ENCODE results near the gene KIF6.
A peak's percentile ranks its signal among the peaks of the same experiment; 100 is the strongest.

Gene KIF6

DNA sequence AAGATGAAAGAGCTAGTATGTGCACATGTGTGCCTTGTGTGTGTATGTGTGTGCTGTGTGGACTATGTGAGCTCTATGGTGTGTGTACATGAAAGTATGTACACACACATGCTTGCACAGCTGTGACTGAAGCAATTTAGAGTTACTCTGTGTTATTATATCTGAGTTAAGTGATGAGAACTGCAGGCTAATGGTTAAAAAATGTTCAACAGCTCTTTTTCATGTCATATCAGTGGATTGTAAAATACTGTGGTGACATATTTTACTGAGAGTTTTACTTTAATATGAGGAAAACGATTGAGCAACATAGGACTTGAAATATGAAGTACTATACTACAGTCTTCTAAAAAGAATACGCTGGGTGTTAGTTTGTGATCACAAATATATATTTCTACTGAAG is 207.0 kb downstream of the KIF6 start (continued):
- TF ChIP-seq, protein P1, sequence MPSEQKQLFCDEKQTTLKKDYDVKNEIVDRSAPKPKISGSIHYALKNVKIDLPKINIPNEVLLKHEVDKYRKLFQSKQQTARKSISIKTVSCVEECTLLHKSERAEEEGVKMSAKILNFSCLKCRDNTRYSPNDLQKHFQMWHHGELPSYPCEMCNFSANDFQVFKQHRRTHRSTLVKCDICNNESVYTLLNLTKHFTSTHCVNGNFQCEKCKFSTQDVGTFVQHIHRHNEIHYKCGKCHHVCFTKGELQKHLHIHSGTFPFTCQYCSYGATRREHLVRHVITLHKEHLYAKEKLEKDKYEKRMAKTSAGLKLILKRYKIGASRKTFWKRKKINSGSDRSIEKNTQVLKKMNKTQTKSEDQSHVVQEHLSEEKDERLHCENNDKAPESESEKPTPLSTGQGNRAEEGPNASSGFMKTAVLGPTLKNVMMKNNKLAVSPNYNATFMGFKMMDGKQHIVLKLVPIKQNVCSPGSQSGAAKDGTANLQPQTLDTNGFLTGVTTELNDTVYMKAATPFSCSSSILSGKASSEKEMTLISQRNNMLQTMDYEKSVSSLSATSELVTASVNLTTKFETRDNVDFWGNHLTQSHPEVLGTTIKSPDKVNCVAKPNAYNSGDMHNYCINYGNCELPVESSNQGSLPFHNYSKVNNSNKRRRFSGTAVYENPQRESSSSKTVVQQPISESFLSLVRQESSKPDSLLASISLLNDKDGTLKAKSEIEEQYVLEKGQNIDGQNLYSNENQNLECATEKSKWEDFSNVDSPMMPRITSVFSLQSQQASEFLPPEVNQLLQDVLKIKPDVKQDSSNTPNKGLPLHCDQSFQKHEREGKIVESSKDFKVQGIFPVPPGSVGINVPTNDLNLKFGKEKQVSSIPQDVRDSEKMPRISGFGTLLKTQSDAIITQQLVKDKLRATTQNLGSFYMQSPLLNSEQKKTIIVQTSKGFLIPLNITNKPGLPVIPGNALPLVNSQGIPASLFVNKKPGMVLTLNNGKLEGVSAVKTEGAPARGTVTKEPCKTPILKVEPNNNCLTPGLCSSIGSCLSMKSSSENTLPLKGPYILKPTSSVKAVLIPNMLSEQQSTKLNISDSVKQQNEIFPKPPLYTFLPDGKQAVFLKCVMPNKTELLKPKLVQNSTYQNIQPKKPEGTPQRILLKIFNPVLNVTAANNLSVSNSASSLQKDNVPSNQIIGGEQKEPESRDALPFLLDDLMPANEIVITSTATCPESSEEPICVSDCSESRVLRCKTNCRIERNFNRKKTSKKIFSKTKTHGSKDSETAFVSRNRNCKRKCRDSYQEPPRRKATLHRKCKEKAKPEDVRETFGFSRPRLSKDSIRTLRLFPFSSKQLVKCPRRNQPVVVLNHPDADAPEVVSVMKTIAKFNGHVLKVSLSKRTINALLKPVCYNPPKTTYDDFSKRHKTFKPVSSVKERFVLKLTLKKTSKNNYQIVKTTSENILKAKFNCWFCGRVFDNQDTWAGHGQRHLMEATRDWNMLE (tag by site-specific recombination; conservative IDR thresholded peaks at IDR 0.05; ENCODE audit: low read depth), result no peak
- TF ChIP-seq ZNF202 (tag by site-specific recombination; IDR thresholded peaks at IDR 0.05; ENCODE audit: borderline replicate concordance) (no peak), ZNF223 (tag by site-specific recombination; IDR thresholded peaks at IDR 0.05) (no peak), ZNF174 (tag by site-specific recombination; IDR thresholded peaks at IDR 0.05) (no peak)
- TF ChIP-seq, protein P2, sequence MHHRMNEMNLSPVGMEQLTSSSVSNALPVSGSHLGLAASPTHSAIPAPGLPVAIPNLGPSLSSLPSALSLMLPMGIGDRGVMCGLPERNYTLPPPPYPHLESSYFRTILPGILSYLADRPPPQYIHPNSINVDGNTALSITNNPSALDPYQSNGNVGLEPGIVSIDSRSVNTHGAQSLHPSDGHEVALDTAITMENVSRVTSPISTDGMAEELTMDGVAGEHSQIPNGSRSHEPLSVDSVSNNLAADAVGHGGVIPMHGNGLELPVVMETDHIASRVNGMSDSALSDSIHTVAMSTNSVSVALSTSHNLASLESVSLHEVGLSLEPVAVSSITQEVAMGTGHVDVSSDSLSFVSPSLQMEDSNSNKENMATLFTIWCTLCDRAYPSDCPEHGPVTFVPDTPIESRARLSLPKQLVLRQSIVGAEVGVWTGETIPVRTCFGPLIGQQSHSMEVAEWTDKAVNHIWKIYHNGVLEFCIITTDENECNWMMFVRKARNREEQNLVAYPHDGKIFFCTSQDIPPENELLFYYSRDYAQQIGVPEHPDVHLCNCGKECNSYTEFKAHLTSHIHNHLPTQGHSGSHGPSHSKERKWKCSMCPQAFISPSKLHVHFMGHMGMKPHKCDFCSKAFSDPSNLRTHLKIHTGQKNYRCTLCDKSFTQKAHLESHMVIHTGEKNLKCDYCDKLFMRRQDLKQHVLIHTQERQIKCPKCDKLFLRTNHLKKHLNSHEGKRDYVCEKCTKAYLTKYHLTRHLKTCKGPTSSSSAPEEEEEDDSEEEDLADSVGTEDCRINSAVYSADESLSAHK (tag by site-specific recombination; IDR thresholded peaks at IDR 0.05), result no peak

DNA sequence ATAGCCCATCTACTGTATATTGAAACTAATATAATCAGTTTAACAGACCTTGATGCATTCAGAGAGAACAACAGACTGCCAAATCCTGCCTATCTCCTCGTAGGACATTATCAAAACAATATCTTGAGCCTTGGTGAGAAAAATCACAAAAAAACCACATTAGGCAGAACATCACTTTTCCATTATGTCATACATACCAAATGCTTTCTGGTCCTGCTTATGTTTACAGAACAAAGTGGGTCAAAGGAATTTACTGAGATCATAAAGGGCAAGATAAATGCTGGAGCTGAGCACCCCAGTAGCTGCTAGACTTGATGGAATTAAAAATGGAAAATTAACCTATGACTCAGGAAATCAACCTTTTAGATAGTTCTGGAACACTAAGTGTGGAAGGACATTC is 207.5 kb downstream of the KIF6 start:
- TF ChIP-seq, protein P3, sequence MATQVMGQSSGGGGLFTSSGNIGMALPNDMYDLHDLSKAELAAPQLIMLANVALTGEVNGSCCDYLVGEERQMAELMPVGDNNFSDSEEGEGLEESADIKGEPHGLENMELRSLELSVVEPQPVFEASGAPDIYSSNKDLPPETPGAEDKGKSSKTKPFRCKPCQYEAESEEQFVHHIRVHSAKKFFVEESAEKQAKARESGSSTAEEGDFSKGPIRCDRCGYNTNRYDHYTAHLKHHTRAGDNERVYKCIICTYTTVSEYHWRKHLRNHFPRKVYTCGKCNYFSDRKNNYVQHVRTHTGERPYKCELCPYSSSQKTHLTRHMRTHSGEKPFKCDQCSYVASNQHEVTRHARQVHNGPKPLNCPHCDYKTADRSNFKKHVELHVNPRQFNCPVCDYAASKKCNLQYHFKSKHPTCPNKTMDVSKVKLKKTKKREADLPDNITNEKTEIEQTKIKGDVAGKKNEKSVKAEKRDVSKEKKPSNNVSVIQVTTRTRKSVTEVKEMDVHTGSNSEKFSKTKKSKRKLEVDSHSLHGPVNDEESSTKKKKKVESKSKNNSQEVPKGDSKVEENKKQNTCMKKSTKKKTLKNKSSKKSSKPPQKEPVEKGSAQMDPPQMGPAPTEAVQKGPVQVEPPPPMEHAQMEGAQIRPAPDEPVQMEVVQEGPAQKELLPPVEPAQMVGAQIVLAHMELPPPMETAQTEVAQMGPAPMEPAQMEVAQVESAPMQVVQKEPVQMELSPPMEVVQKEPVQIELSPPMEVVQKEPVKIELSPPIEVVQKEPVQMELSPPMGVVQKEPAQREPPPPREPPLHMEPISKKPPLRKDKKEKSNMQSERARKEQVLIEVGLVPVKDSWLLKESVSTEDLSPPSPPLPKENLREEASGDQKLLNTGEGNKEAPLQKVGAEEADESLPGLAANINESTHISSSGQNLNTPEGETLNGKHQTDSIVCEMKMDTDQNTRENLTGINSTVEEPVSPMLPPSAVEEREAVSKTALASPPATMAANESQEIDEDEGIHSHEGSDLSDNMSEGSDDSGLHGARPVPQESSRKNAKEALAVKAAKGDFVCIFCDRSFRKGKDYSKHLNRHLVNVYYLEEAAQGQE (tag by site-specific recombination; IDR thresholded peaks at IDR 0.05), result no peak
- peak; percentile 37; the same call in 1 of the 2 replicates for TF ChIP-seq ZBTB21 (tag by site-specific recombination; IDR thresholded peaks at IDR 0.05)
- TF ChIP-seq ZNF133 (tag by site-specific recombination; IDR thresholded peaks at IDR 0.05), result no peak
- Histone ChIP-seq H3K9me3 (ENCODE audit: control insufficient read depth, insufficient read depth, low read depth, low read length) (no peaks in the 10 kb centered on the region), H3K4me3 (ENCODE audit: low read depth, low read length) (no peak overlapping the region), H3K4me1 (ENCODE audit: control insufficient read depth, insufficient read depth, low read length) (no peaks in the 10 kb centered on the region), H3K36me3 (ENCODE audit: control insufficient read depth in 2 of 2, insufficient read depth in 1 of 2, low read length in 2 of 2) (no peaks in the 10 kb centered on the region), H3K27ac (ENCODE audit: extremely low read depth, low read depth, low read length) (no peak overlapping the region)
- ChIA-PET POLR2A (interaction anchor here (1.4 kb wide), 1 partner anchor 26 kb away, joined by 3 read pairs; no protein-coding TSS in a partner anchor), CTCF (interaction anchor here (0.5 kb wide), 1 partner anchor 650 kb away, joined by 3 read pairs; no protein-coding TSS in a partner anchor)

DNA sequence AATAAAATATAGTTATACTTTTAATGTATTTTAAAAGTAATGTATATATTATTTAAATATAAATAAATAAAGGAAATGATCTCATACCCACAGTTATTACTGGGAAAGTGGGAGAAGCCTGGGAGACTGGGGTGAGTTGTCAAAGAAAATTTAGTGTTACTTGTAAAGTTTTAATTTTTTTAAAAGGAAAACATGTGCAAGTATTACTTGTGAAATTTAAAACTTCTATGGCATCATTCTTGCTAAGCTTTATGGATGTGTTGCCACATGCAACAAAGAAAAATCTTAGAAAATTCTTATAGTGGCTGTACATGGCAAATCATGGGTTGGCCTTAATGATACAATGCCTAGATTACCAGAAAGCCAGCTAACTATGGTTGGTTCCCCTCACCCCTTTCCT is 208.7 kb downstream of the KIF6 start:
- no peaks in the 10 kb centered on the region for H3K36me3 ChIP-seq (ENCODE audit: control insufficient read depth in 2 of 2, insufficient read depth in 1 of 2, low read length in 2 of 2)
- ChIA-PET POLR2A (no interaction called here), CTCF (no interaction called here)
- H3K9me3 ChIP-seq (ENCODE audit: control insufficient read depth, insufficient read depth, low read depth, low read length), result no peaks in the 10 kb centered on the region
- H3K4me1 ChIP-seq (ENCODE audit: control insufficient read depth, insufficient read depth, low read length), result no peaks in the 10 kb centered on the region
- H3K27ac ChIP-seq (ENCODE audit: extremely low read depth, low read depth, low read length), result no peak overlapping the region
- TF ChIP-seq ZNF169 (tag by site-specific recombination; IDR thresholded peaks at IDR 0.05), result no peak
- TF ChIP-seq ZNF76 (tag by site-specific recombination; IDR thresholded peaks at IDR 0.05; ENCODE audit: borderline replicate concordance, low read depth), result no peak
- TF ChIP-seq KLF8 (tag by site-specific recombination; IDR thresholded peaks at IDR 0.05), result no peak
- TF ChIP-seq ZBTB8A (tag by site-specific recombination; IDR thresholded peaks at IDR 0.05), result no peak
- no peak for TF ChIP-seq ZBTB17 (tag by site-specific recombination; IDR thresholded peaks at IDR 0.05)
- TF ChIP-seq ZNF223 (tag by site-specific recombination; IDR thresholded peaks at IDR 0.05), result no peak
- TF ChIP-seq, protein P4, sequence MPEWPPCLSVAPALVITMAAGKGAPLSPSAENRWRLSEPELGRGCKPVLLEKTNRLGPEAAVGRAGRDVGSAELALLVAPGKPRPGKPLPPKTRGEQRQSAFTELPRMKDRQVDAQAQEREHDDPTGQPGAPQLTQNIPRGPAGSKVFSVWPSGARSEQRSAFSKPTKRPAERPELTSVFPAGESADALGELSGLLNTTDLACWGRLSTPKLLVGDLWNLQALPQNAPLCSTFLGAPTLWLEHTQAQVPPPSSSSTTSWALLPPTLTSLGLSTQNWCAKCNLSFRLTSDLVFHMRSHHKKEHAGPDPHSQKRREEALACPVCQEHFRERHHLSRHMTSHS (tag by site-specific recombination; IDR thresholded peaks at IDR 0.05), result no peak
- H3K4me3 ChIP-seq (ENCODE audit: low read depth, low read length), result no peak overlapping the region
